ENCODE measurements around the gene ORC4.

ORC4 gene

DNA sequence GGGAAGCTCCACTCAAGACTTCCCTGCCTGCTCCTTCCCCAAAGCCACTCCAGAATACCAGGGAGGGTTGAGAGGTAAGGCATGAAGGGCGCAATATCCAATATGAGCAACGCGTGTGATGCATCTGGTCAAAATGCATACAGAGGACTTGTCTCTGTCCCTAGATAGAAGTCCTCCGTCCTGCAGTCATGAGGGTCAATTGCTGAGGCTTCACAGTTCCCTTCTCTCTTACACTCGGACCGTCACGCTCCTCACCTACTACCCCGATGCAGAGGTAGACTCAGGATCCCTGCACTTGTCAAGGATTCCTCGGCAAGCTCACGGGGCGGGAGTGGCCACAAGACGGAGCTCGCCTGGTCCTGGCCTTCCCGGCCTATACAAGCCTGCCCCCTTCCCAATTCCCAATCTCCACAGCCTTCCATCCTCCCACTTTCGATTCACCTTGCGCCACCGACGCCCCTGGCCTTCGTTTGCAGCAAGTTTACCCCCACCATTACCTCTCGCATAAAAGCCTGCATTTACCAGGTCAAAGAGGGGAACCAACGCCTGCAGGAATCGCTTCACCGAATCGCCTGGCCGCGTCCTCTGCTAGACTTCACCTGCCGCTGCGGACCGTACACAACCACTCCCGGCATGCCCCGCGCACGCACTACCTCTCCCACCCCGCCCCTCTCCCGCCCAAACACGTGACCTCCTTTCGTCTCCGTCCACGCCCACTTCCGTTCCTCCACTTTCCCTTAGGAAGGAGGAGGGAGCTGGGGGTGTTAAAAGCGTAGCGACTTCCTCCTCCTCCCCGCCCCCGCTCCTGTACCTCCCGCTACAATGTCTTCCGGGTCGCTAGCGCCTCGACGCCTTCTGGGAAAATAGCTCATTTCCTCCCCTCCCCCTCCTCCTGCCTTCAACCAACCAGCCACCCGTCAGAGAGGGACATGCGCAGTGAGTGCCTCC is at the start of gene ORC4:
TSS of gene ORC4 (minus strand) at position 627 of the 948 bp plus-strand sequence. CDS start 44,779 bp downstream, outside the sequence.
- peak; percentile 98 for DNase-seq

- DNase-seq: no peak
These were observed 47.3 kb upstream of the ORC4 start for GRCh38 chr2:148067801-148068200.

DNA sequence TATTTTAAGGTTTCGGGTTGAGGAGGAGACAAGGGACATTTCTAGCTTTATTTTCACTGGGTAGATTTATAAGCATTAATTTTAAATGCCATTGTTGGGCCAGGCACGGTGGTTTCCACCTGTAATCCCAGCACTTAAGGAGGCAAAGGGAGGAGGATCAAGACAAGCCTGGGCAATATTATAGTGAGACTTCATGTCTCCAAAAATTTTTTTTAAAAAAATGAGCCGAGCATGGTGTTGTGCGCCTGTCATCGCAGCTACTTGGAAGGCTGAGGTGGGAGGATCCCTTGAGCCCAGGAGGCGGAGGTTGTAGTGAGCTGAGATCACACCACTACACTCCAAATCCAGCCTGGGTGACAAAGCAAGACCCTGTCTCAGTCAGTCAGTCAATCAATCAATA is 45.4 kb upstream of the ORC4 start:
- DNase-seq: no peak

DNA sequence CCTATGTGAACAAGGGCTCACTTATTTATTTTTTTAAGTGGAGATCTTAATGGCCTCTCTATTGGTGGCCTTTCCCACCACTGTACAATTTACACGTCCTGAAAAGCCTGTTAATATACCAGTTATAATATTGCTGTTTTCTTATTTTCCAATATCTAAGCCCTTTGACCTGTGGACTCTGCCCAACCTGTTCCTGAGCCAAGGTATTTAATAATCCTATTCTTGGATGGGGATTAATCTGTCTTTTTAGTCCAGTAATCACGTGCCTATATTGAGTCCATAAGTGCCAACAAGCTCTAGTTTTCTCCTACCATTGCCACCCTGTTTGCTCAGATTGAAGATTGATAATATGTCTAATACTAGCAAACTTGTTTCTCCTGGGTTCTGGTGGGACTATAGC is 43.1 kb upstream of the ORC4 start:
- no peak for DNase-seq

DNA sequence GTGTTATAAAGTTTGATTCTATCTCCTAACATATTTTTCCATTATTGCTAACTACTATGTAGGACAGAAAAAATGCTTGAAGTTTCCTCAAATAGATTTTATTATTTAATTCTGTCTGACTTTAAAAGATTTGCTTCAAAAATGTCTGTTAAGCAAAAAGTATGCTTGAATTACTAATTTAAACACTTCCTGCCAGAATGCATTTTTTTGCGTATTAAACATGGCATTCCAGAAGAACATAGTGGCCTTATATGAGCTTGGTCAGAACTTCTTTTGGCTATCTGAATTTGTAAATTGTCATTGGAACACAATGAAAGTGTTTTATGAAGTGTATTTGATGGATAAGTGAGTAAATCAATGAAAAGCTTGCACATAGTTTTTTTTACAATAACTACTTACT is 38.1 kb upstream of the ORC4 start:
- DNase-seq: no peak

GRCh38 chr2:148052687-148053086 is 32.1 kb upstream of the ORC4 start:
- no peak for DNase-seq

DNA sequence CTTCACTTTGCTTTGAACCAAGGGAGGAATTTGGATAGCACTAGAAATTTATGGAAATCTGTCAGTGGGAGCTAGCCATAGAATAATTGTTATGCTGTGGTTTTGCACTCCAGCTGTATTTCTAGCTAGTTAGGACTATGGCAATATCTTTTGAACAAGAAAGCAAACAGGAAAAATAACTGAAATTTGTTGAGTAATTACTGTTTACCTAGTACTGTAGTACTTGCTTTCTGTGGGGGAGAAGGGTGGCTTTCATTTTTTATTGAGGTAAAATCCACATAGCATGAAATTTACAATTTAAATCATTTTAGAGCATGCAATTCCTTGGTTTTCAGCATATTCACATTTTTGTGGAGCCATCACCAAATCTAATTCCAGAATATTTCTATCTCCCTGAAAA is 28.7 kb upstream of the ORC4 start:
- no peak for DNase-seq

DNA sequence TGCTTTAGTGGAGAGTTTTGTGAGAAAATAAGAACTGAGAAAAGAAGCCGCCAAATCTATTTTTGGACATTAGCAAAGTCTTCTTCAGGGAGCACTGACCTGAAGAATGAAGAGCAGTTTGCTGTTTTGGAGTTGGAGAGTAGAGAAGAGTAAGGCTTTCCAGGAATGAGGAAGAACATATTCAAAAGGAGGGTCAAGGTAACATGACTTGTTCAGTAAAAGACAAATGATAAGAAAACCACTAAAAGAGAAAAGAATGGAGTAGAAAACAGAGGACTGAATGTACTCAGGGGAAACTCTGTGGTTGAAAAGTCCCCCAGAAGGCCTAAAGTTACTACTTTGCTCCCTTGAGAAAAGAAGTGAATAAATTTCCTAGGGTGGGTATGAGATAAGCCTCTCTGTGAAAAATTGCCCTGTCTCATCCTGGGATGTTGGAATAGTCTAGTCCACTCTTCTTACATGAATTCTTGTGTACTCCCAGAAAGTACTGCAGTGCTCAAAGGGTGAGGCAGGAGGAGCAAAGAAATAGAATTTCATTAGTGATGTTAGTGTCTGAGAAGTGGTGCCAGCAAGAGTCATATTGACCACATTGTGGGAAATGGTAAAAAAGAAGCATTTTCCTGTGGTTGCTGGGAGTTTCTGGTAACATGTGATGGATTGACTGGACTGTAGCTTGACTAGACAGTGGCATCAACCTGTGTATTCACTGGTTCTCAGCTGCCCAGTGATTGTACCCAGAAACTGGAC is 28.1 kb upstream of the ORC4 start:
- no peak for DNase-seq

GRCh38 chr2:148046802-148047201 is 26.3 kb upstream of the ORC4 start:
- no peak for DNase-seq

DNA sequence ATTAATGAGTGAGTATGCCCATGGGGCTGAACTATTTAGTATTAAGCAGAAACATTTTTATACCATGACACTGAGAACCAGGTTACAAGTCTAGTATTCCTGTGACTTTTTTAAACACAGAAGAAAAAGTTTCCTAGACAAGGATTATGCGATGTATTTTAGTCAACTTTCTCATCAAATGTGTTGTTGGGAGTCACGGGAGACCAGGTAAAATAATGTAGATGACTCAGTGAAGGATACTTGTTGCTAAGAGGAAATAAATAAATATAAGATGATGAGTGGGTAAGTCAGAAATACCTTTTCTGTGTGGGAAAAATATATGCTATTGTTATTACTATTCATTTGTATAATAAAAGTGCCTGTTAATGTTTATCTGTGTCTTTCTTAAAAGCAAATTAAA is 23.8 kb upstream of the ORC4 start:
- no peak for DNase-seq

- no peak for DNase-seq
These were observed 21.7 kb upstream of the ORC4 start for GRCh38 chr2:148042219-148042618.

DNA sequence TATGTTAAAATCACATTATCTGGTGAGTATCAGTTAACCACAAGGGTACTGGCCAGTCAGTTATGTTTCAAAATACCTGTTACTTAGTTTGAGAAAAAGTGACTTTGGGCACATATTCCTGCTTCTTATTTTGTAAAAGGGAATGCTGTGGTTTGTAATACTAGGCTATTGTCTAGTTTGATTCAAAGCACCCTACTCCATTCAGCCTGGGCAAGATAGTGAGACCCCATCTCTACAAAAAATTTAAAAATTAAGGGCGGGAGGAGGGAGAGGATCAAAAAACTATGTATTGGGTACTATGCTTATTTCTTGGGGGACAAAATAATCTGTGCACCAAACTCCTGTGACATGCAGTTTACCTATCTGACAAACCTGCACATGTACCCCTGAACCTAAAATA is 19.2 kb upstream of the ORC4 start:
- DNase-seq: no peak

DNA sequence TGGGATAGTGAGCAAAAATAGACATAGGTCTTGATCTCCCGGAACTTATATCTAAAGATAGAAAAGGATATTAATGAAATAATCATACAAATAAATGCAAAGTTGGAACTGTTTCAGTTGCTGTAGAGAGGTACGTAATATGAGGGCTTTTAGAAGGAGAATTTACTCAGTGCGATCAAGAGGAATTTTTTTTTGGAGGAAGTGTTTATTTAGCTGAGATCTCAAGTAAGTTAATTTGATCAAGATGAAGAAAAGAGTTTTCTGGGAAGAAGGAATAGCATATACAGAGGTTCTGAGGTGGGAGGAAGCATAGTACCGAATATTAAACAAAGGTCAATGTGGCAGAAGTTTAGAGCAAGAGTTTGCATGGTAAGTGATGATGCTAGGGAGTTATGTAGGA is 11.7 kb upstream of the ORC4 start:
- no peak for DNase-seq

- DNase-seq: no peak
These were observed 10.6 kb upstream of the ORC4 start for GRCh38 chr2:148031152-148031551.

- DNase-seq: no peak
These were observed 8.2 kb upstream of the ORC4 start for GRCh38 chr2:148028781-148029180.

- no peak for DNase-seq
These were observed 7.3 kb upstream of the ORC4 start for GRCh38 chr2:148027822-148028221.

DNA sequence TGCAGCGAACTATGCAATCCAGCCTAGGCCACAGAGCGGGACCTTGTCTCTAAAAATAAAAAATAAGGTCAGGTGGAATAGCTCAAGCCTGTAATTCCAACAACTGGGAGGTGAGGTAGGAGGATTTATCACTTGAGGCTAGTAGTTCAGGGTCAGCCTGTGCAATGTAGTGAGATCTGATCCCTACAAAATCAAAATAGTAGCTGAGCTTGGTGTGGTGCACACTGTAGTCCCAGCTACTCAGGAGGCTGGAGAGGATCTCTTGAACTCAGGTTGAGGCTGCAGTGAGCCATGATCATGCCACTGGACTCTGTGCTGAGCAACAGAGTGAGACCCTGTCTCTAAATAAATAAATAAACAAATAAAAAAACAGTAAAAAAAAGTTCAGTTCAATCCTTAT is 6.0 kb upstream of the ORC4 start:
- no peak for DNase-seq

GRCh38 chr2:148023861-148024260 is 3.3 kb upstream of the ORC4 start:
- no peak for DNase-seq

DNA sequence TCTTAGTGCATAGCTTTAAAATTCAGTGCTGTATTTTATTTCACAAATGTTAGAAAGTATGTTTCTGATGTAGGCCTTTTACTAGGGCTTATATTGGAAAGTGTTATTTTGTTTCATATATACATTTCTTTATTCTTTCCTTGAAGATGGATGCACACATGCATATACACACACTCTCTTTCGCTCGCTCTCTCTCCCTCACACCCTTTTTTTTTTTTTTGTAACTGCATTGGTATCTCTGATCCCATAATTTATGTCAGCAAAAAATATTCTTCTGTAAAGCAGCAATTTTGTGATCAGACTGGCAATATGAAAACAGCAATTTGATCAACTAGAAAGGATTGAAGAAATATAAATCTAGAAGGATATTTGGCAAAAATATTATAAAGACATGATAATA is 2.3 kb upstream of the ORC4 start:
- DNase-seq: no peak

DNA sequence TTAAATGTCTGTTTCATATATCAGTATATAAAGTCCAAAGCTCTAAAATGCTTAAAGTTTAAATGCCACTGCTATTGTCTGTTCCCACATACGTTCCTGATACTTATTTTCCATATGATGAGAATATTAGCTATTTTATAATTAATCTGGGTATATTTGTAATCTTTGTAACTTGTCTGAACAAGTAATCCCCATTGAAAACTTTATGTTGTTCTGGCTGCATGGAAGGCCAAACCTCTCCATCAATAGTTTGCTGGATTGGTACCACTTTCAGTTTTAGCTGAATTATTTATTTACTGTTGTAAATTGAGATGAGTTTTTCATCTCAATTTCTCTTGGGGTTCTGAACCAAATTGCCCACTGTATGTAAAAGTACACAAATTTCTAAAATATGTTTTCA is 1.8 kb upstream of the ORC4 start:
- no peak for DNase-seq

DNA sequence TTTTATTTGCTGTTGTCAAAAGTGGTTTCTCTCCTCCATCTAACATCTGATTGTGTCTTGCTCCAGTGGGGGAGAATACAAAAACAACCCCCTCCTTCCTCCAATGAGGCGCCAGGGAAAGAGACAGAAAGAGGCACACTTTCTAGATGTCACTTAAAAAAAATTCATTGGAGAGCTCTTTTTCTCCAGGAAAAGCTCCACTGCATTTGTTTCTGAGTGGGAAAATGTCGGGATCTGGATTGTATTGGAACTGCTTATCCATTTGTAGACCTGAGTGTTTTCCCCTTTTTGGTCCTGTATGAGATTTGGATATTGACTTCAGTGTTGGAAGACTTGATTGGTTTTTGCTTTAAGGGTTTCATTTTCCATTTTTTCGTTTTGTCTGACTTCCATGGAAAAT is 1.3 kb upstream of the ORC4 start:
- no peak for DNase-seq

- peak; percentile 48 for DNase-seq
These were observed 723 bp upstream of the ORC4 start, which contains the start of gene MBD5 for GRCh38 chr2:148021059-148021861. TSS of gene MBD5 (plus strand) at chr2:148021091.

- no peak for DNase-seq
These were observed 5.9 kb downstream of the ORC4 start for GRCh38 chr2:148014616-148015015.
